Smooth muscle cell (in vitro differentiated cells): ENCODE data around the gene POLE. TPM values are rescaled to one million over a fixed set of nuclear protein-coding genes. Genes with fewer than 3 reads are reported as not detected.

ENCODE experiments used
- DNase-seq: peaks from one replicate; lab custom pipeline; 2025; ENCODE audit not compliant: unreplicated experiment; lab: John Stamatoyannopoulos, UW
- H2AFZ ChIP-seq: fragments of 200-600 bp; sonication (generic); 2 replicates; pipeline ENCODE4 v1.6.0; 2016; ENCODE audit warnings: antibody characterized with exemption, low read depth, mild to moderate bottlenecking
- H3F3A ChIP-seq: fragments of 200-600 bp; sonication (generic); 2 replicates; pipeline ENCODE4 v1.6.0; 2017; ENCODE audit warnings: antibody characterized with exemption, low read depth
- H3K27ac ChIP-seq: fragments of 200-600 bp; sonication (generic); 2 replicates; pipeline ENCODE4 v1.5.1; 2016; ENCODE audit warnings: low read depth, mild to moderate bottlenecking
- H3K27me3 ChIP-seq: fragments of 200-600 bp; sonication (generic); 2 replicates; pipeline ENCODE4 v1.6.1; 2016; ENCODE audit warnings: low read depth, mild to moderate bottlenecking
- H3K36me3 ChIP-seq: fragments of 200-600 bp; sonication (generic); 2 replicates; pipeline ENCODE4 v1.5.1; 2016; ENCODE audit warnings: low read depth
- H3K4me1 ChIP-seq: fragments of 200-600 bp; sonication (generic); 2 replicates; pipeline ENCODE4 v1.5.1; 2016; ENCODE audit warnings: low read depth
- H3K4me2 ChIP-seq: fragments of 200-600 bp; sonication (generic); 2 replicates; pipeline ENCODE4 v1.6.0; 2016; ENCODE audit warnings: mild to moderate bottlenecking
- H3K4me3 ChIP-seq: fragments of 200-600 bp; sonication (generic); 2 replicates; pipeline ENCODE4 v1.5.1; 2016; ENCODE audit warnings: mild to moderate bottlenecking
- H3K79me2 ChIP-seq: fragments of 200-600 bp; sonication (generic); 2 replicates; pipeline ENCODE4 v1.6.0; 2016; ENCODE audit warnings: low read depth, mild to moderate bottlenecking
- H3K9ac ChIP-seq: fragments of 200-600 bp; sonication (generic); 2 replicates; pipeline ENCODE4 v1.6.0; 2016; ENCODE audit warnings: low read depth
- H3K9me3 ChIP-seq: fragments of 200-600 bp; sonication (generic); replicated peaks from 2 replicates; pipeline ENCODE4 v1.5.1; 2016; ENCODE audit warnings: low read depth
- H4K20me1 ChIP-seq: fragments of 200-600 bp; sonication (generic); 2 replicates; pipeline ENCODE4 v1.6.0; 2016; ENCODE audit warnings: low read depth
- WGBS: methylation state at CpG from one replicate; pipeline ENCODE4 v1.1.7; 2016; ENCODE audit warnings: low lambda C conversion rate; 5-methylcytosine and 5-hydroxymethylcytosine counted together
- polyA plus RNA-seq: library from polyadenylated mRNA; unstranded; fragments of >200 nt; fragmentation: Nextera tagmentation; extraction: Ambion mirVana; gene quantifications from 2 replicates; pipeline ENCODE4 v1.2.1, GENCODE V29; 2016
- total RNA-seq: library from RNA; depleted of rRNA; stranded (reverse); fragments of >200 nt; gene quantifications from 2 replicates; pipeline ENCODE4 v1.2.3, GENCODE V29; 2014
- TF ChIP-seq, protein P1 (sequence below): fragments of 200-600 bp; sonication (generic); IDR thresholded peaks from 2 replicates; pipeline ENCODE4 v1.5.1; 2017; ENCODE audit warnings: borderline replicate concordance, mild to moderate bottlenecking, antibody characterized with exemption; ENCODE audit not compliant: insufficient read depth, poor library complexity, severe bottlenecking

Gene POLE
- total and polyA plus RNA-seq, 2 experiments from 2014 or later: 8.5 to 11.5 TPM

GRCh38 chr12:132604151-132604618 is 83.0 kb downstream of the POLE start:
- Histone ChIP-seq H2AFZ (no peak overlapping the region), H3K9me3 (no peaks in the 10 kb centered on the region), H3K4me3 (no peak overlapping the region), H4K20me1 (no peaks in the 10 kb centered on the region), H3K36me3 (no peaks in the 10 kb centered on the region), H3K79me2 (no peaks in the 10 kb centered on the region), H3K27me3 (peaks cover 39% of the 10 kb centered on the region), H3K4me1 (no peaks in the 10 kb centered on the region), H3K9ac (no peak overlapping the region), H3F3A (peaks cover 6% of the 10 kb centered on the region), H3K27ac (no peak overlapping the region), H3K4me2 (no peak overlapping the region)
- 90% methylated on average over 22 of the region's 26 CpGs for WGBS
- TF ChIP-seq, protein P1, sequence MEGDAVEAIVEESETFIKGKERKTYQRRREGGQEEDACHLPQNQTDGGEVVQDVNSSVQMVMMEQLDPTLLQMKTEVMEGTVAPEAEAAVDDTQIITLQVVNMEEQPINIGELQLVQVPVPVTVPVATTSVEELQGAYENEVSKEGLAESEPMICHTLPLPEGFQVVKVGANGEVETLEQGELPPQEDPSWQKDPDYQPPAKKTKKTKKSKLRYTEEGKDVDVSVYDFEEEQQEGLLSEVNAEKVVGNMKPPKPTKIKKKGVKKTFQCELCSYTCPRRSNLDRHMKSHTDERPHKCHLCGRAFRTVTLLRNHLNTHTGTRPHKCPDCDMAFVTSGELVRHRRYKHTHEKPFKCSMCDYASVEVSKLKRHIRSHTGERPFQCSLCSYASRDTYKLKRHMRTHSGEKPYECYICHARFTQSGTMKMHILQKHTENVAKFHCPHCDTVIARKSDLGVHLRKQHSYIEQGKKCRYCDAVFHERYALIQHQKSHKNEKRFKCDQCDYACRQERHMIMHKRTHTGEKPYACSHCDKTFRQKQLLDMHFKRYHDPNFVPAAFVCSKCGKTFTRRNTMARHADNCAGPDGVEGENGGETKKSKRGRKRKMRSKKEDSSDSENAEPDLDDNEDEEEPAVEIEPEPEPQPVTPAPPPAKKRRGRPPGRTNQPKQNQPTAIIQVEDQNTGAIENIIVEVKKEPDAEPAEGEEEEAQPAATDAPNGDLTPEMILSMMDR: no peak
- no peak for DNase-seq

DNA sequence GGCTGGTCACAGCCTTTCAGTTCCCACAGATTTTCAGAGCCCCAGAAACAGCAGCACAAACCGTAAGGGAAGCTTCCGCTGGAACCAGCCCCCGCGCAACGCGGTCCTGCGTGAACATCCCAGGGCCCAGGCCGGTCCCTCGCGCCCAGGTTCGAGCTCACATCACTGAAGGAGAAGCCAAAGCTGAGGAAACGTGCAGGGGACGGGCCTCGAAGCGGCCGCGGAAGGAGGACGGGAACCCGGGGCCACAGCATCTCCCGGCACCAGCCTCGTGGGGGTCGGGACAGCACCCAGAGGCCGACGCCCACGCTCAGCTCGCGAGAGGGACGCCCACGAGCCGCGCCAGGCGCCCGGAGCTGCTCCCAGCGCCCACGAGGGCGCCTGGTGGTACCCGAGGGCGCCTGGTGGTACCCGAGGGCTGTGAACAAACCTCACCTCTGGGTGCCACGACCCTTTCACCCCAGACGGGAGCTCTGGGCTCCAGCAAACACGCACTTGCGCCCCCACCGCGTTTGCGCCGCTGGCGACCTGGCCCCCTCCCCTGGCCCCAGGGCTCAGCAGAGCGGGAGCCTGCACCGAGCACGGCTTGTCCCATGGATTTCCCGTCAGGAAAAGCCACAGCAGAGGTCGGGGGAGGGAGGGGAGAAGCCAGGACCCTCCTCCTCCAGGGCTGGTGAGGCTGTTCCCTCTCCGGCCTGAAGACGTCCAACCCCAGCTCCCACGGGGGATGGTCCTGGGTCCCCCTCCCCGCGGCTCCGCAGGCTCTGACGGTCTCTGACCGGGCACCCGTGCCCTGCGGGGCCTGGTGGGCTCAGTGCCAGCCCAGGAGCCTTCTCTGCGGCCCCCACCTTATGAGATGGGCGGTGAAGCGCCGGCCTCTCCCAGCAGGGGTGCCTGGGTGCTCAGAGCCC is 83.6 kb downstream of the POLE start:
- H3K27ac ChIP-seq: no peak overlapping the region
- H3K4me3 ChIP-seq: no peak overlapping the region
- no peaks in the 10 kb centered on the region for H3K79me2 ChIP-seq
- H3F3A ChIP-seq: peaks cover 7% of the 10 kb centered on the region
- DNase-seq: no peak
- H3K36me3 ChIP-seq: no peaks in the 10 kb centered on the region
- H3K27me3 ChIP-seq: peaks cover 35% of the 10 kb centered on the region
- TF ChIP-seq, protein P1: no peak
- no peak overlapping the region for H2AFZ ChIP-seq
- no peaks in the 10 kb centered on the region for H4K20me1 ChIP-seq
- WGBS: 86% methylated on average over 65 of the region's 67 CpGs
- H3K4me1 ChIP-seq: peaks cover 4% of the 10 kb centered on the region
- H3K9me3 ChIP-seq: no peaks in the 10 kb centered on the region
- H3K4me2 ChIP-seq: no peak overlapping the region
- no peak overlapping the region for H3K9ac ChIP-seq

- no peaks in the 10 kb centered on the region for H3K36me3 ChIP-seq
- no peak overlapping the region for H3K9ac ChIP-seq
- no peak overlapping the region for H3K27ac ChIP-seq
- H3K4me2 ChIP-seq: no peak overlapping the region
- no peaks in the 10 kb centered on the region for H3K79me2 ChIP-seq
- H3K4me1 ChIP-seq: peaks cover 4% of the 10 kb centered on the region
- no peak for DNase-seq
- no peaks in the 10 kb centered on the region for H3K9me3 ChIP-seq
- peaks cover 35% of the 10 kb centered on the region for H3K27me3 ChIP-seq
- 69% methylated on average over 26 of the region's 29 CpGs for WGBS
- no peak overlapping the region for H2AFZ ChIP-seq
- H4K20me1 ChIP-seq: no peaks in the 10 kb centered on the region
- H3K4me3 ChIP-seq: no peak overlapping the region
- peaks cover 7% of the 10 kb centered on the region for H3F3A ChIP-seq
- TF ChIP-seq, protein P1: no peak
Measured at GRCh38 chr12:132602572-132603239, 84.4 kb downstream of the POLE start.
